Kidney glomerular epithelial cell (primary cell): ENCODE results near the gene ZNF219.

Experiments
- DNase-seq: peaks from one replicate; lab custom pipeline; 2025; lab: John Stamatoyannopoulos, UW

ZNF219 gene

DNA sequence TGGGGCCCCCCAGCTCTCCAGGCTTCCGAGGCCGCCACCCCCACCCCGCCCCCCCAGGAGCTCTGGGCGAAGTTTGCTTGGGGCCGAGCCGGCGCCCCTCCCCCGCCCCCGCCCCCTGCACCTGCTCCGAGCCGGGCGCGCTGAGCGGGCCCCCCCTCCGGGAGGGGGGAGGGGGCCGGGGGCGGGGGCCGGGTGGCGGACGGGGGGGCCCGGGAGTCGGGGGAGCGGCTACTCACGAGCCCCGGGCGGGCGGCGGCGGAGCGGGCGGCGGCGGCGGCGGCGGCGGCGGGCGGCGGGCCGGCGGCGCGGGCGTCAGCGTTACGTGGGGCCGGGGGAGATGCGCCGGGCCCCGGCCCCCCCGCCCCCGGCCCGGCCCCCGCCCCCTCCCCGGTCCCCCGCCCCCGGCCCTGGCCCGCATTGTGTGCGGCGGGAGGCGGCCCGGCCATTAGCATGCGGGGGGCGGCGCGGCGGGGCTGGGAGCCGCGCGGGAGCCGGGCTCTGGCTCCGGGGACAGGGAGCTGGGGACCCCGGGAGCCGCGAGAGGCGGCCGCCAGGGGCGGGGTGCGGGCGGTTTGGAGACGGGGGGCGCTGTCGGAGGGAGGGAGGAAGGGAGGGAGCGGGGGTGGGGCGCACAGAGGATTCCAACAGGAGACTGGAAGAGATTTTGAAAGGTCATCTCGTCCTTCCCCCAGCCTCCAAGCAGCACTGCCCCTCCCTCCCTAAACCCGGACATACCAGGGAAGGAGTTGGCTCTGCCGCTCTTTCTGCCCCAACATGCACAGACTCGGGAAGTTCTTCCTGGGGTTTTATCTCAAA is at the start of gene ZNF219:
TSS of gene ZNF219 (minus strand) at position 580 of the 816 bp plus-strand sequence. CDS start 5,064 bp downstream, outside the sequence.
- no peak for DNase-seq

GRCh38 chr14:21145437-21145836 is 47.0 kb upstream of the ZNF219 start:
- no peak for DNase-seq

- no peak for DNase-seq
These were observed 43.9 kb upstream of the ZNF219 start for GRCh38 chr14:21142357-21142756.

- DNase-seq = no peak
These were observed 37.6 kb upstream of the ZNF219 start for GRCh38 chr14:21136024-21136423.

GRCh38 chr14:21133901-21134300 is 35.4 kb upstream of the ZNF219 start:
- DNase-seq = no peak

GRCh38 chr14:21123429-21123828 is 25.0 kb upstream of the ZNF219 start:
- no peak for DNase-seq

- DNase-seq = no peak
These were observed 22.7 kb upstream of the ZNF219 start for GRCh38 chr14:21121122-21121521.

DNA sequence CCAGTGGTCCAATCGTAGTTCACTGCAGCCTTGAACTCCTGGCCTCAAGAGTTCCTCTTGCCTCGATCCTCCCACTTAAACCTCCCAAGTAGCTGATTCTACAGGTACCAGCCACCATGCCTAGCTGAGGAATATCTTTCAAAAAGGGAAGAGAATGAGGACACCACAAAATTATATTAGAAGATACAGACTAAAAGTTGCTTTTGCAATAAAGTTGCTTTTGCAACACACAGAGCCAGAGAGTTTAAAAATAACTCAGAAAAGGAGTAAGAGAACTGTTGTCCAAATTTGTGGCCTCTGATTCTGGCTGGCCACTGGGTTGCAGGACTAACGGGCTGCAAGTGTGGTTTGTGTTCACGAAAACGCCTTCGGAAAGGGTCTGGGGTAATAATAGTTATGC is 22.2 kb upstream of the ZNF219 start:
- DNase-seq = no peak

GRCh38 chr14:21118933-21119332 is 20.5 kb upstream of the ZNF219 start:
- DNase-seq = no peak

GRCh38 chr14:21113369-21113768 is 14.9 kb upstream of the ZNF219 start:
- no peak for DNase-seq

DNA sequence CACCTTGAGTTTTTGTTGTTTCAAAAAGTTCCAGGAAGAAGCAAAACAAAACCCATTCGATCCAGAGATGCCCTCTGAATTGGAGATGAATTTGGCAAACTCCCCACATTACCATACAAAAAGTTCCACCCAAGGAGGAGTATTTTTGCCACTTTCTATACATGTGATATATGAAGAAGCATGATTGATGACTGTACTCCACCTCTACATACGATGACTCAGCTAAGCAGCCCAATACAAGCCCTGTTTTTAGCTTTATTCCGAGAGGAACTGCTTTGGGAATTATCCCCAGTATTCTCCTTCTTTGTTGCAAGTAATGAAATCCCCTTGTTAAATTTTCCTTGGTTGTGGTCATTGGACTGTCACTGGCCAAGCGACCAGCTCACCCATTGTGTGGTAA is 13.8 kb upstream of the ZNF219 start:
- no peak for DNase-seq

DNA sequence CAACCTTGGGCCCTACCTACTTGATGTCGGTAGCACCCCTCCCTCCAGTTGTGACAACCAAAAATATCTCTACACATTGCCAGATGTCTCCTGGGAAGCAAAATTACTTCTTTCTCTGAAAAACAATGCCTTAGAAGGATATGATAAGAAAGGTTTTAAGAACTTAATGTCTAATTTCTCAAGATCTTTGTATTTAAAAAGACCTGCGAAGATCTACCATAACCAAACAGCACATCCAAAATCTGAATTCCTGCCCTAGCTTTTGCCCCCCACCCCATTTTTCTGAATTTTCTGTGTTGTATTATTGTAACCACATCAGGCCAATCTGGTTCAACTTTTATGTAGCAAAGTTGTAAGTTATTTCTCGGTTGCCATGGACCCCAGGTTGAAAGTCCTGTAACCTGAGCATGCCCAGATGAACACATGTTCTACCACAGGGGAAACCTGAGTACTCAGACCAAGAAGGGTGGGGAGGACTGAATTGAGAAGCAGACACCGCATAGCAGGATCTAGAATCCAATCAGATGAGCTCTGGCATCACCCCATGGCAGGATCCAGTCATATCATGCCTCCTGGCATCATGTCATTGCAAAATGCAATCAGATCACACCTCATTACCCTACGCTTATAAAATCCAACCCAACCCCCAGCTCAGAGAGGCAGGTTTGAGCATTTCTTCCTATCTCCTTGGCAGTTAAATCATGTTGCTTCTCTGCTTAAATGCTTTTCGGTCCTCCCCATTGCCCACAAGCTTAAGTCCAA is 11.1 kb upstream of the ZNF219 start:
- no peak for DNase-seq

DNA sequence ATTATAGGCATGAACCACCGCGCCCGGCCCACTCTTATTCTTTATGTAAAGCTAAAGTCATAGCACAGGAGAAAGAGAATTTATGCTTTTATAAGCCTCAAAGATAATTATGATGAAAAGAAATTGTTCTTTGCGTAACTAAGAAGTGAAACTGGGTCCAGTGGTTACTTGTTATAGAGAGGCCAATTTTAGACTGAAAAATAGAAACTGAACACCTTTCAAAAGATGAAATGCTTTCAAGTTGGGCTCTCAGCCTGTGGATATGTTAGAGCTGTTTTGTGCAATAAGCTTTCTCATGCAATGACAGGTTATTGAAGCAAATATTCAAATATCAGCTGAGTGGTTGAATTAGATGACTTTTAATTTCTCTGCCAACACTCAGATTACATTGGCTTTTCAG is 10.3 kb upstream of the ZNF219 start:
- no peak for DNase-seq

GRCh38 chr14:21107283-21107800 is 8.9 kb upstream of the ZNF219 start:
- peak; percentile 31 for DNase-seq

DNA sequence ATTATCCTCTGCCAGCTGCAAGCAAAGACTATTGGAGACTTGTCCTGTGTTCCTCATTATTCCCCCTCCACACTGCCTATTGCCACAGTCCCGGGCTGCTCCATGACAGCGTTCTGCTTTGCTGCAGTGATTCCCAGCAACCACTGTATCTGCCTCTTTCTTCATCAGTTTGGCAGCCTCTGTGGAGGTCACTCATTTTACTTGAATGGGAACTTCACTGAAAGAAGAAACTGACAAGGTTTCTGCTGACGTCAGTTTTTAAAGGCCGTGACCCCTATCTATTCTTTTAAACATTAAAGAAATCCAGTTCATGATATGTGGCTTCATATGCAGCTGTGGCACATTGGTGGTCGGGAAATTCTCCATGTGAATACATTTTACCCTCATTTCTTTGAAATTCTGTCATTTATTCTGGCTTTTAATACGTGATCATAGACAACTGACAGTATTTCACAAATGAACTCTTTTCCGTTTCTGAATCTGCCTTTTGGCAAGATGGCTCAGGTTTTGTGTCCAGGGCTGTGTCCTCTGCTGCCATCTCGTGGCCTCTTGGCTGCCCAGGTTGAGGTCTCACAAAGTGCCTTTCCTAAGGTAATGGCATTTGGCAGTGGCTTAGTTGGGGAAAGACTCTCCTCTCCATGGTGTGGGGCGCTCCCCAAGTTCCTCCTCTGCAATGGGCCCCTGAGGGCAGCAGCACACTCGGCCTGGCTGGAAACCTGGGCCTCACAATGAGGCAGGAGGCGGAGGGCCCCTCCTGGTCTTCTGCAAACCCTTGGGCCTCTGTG is 8.2 kb upstream of the ZNF219 start:
- peak; percentile 78 for DNase-seq

- DNase-seq = no peak
These were observed 7.7 kb upstream of the ZNF219 start for GRCh38 chr14:21106176-21106497.

- DNase-seq = no peak
These were observed 6.6 kb upstream of the ZNF219 start for GRCh38 chr14:21105095-21105494.

DNA sequence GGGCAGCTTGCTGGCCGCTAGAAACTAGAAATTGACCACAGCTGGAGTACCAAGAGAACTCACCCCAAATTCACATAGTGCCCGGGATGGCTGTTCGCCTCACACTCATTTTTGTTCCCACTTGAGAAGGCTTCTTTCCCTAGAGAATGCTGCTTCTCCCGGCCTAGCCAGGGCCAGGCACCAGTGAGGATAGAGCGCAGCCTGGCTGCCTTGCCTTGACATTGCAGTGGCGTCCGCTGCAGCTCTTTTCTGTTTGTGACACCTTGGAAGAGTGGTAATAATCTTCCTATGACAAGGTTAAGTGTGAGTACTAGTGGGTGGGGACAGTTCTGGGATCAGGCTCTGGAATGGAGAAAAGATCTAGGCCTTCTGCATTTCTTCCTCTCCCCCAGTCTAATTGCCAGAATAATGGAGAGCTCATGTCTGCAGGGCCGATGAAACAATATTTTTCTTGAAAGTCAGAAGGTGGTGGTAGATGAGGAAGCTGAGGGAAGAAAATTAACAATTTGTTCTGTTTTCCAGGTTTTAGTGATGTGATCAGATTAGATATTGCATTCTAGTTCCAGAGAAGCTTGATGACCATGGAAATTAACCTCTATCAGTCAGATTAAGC is 6.1 kb upstream of the ZNF219 start:
- DNase-seq = peak; percentile 76

DNA sequence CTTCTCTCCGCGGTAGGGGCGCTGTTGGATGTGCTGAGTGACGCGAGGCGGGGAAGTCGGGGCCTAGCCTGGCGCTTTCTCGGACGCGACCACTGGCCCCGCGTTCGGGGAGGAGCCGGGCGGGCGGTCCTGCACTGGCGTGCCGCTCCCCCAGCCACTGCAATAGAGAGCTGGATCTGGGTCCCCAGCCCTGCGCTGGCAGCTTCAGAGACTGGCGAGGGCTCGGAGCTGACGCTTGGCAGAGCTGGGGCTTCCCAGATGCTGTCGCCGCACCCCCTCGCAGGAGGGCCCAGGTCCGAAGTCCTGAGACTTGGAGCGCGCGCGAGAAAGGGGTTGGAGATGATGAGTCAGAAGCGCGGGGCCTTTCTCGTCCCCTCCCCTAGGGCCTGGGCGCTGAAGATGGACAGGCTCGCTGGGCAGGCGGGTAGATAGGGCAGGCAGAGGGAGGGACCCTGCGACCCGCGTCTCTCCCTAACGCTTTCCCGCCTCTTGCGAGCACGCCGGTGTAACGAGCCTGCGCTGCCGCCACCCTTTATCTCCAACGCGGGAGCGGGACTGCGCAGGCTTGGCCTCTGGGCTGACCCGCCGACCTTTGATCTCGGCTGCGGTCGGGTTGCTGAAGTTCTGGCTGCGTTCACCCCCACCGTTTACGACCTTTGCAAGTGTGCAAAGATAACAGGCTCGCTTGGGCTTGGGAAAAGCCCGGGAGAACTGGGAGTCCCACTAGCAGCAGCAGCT is 5.4 kb upstream of the ZNF219 start:
- peak; percentile 86 for DNase-seq

- DNase-seq = no peak
These were observed 4.9 kb upstream of the ZNF219 start for GRCh38 chr14:21103411-21103709.
